RKO (cell line): ENCODE data around the gene C10orf90.

Experiments
- DNase-seq: peaks from one replicate; pipeline ENCODE4 v3.0.0-alpha.2; 2016; ENCODE audit warnings: low spot score

Gene C10orf90, protein sequence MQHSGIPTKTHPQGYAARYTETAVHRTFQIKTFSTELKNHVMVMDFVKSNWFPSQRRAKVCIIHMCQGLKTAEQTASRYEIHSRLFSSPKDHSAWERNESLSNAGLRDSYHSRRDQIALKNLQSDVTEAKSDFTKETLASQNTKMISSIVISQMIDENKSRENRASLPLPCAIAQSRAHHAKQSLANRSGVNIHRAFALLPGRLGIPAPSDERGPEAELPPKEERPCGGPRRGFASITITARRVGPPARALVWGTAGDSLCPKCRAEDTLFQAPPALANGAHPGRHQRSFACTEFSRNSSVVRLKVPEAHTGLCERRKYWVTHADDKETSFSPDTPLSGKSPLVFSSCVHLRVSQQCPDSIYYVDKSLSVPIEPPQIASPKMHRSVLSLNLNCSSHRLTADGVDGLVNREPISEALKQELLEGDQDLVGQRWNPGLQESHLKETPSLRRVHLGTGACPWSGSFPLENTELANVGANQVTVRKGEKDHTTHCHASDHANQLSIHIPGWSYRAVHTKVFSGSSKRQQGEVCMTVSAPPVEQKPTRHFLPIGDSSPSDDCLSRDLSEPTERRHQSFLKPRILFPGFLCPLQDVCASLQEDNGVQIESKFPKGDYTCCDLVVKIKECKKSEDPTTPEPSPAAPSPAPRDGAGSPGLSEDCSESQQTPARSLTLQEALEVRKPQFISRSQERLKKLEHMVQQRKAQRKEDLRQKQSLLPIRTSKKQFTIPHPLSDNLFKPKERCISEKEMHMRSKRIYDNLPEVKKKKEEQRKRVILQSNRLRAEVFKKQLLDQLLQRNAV

DNA sequence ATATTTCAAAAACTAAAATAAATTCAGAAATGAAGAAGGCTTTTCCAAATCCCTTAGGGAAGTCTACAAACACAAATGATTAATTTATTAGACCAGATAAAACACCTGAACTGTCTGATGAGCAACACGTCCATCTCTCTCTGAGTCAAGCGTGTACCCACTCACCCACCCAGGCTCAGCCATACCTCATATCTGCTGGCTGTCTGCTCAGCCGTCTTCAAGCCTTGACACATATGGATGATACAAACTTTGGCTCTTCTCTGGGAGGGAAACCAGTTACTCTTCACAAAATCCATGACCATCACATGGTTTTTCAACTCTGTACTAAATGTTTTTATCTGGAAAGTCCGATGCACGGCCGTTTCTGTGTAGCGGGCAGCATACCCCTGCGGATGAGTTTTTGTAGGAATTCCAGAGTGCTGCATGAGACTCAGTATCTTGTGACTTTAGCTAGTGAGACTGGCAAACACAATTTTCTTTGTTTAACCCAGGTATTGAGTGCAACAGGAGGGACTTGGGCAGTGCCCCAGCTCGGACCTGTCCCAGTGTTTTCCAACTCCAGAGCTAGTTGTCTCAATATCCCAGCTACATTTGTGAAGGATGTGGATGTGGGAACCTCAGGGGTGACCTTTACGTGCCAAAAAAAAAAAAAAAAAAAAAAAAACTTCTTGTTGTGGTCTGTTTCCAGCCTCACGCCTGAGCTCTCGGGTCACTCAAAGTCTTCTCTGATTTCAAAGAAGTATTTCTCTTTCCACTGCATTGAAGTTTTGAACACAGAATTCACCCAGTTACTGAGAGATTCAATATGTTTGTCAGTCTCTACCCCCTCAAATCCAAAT lies at the start of gene C10orf90:
C10orf90 (minus strand) TSS at position 638 of the 839 bp plus-strand sequence; CDS start at position 425, 213 bp downstream.
- no peak for DNase-seq

DNA sequence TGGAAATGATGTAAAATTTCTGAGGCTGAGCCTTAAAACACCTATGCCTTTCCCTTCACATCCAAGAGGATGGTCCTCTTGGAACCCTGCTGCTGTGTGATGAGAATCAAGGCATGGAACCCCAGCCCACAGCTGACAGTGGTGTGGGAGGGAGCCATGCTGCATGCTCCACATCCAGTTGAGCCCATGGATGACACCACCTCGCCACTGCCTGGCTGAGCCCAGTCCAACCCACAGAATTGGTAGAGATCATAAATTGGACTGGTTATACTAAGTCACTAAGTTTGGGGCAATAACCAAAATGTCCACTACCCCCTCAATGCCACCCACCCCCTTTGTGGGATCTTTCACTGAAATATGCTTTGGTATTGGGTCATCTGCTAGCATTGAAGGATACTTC lies 45.9 kb upstream of the C10orf90 start:
- no peak for DNase-seq

DNA sequence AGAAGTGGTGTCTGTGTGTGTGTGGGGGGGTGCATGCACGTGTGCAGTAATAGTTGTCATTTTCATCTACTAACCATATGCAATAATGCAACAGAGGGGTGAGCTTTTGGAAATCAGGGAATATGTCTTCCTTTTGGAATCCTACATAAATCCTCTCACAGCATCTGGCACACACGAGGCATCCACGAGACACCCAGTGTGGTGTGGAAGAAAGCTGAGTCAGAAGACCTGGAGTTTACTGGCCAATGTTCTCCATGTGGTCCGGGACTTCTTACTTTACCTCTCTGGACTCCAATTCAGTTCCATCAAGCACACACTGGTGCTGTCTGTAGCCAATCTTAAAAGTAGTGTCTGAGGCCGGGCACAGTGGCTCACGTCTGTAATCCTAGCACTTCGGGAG lies 43.1 kb upstream of the C10orf90 start:
- no peak for DNase-seq

DNA sequence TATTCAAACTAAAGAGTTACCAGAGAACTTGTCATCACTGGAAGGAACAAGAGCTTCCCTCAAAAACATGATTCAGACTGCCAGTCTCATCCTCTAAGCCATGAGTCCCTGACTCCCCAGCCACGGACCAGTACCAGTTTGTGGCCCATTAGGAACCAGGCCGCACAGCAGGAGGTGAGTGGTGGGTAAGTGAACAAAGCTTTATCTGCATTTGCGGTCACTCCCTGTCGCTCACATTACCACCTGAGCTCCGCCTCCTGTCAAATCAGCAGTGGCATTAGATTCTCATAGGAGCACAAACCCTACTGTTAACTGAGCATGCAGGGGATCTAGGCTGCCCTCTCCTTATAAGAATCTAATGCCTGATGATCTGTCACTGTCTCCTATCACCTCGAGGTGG lies 42.2 kb upstream of the C10orf90 start:
- no peak for DNase-seq

DNA sequence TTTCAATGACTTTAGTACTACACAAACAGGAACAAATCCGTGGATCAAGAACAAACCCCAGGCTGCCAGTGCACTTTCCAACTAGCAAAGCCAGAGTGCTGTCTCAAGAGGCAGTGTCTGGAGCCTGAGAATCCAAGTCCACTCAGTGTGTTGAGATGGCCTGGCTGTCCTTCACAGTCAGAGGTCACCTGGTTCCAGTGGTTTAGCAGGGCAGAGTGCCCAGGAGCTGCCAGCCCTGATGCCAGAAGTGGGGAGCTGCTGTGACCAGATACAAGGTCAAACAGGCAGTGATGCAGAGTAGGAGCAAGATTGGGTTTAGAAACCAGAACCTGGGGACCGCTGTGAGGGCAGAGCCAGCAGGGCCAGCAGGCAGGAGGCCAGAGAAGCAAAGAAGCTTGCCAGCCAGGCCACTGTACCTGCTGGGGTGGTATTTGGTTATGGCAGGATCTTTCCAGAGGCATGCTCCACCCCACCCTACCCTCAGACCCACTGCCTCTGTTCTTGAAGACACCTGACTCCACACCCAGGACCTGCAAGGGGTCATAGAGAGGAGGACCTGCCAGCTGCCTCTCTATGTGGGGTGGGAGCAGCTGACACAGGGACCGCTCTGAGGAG lies 35.6 kb upstream of the C10orf90 start:
- DNase-seq = no peak

DNA sequence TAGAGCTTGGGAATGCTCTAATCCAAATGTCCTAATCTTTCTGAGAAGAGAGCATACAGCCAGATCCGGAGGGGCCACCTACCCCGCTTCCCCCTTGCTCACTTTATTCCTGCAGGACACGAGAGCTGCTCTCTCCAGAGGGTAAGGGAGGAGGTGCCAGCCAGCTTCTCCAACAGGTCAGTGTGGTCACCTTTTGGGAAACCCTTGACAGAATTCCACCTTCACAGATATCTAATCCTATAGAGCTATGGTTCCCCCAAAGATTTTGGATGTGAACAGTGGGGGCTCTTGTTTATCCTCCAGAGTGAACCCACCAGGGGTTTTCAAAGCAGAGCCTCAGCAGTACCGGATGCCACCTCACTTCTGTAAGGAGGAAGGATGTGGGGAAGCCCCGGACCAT lies 34.6 kb upstream of the C10orf90 start:
- DNase-seq = no peak

DNA sequence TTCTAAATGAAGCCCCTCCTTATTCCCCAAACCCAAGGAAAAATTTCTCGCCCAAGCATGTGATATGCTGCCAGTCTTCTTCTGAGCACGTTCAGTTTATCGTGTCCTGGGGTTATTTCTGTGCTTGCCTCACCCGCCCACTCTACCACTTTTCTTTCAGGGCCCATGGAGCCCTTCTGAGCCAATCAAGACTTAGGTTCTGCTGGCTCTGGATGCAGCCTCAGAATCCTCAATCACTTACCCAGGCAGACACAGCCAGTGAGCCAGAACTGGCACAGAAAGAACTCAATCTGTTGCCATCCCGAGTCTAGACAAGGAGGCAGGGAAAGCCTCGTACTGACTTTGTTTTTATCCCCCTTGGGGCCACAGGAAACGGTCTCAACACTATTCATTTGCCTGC lies 34.2 kb upstream of the C10orf90 start:
- no peak for DNase-seq

DNA sequence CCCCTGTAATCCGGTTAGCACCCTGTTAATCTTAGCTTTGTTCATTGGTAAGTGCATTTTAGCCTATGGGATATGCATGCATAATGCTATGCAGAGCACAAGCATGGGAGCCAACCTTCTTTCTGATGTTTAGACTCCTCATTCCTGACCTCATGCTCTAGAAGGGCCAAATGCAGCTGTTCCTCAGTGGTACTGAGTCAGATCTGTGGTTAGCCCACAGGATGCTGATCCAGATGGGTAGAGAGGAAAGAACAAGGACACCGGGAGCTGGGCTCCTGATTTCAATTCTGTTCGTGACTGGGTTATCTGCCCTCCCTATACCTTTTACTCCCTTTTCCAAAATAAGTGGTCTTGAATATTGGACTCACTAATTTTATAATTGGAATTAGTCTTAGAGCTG lies 31.7 kb upstream of the C10orf90 start:
- no peak for DNase-seq

DNA sequence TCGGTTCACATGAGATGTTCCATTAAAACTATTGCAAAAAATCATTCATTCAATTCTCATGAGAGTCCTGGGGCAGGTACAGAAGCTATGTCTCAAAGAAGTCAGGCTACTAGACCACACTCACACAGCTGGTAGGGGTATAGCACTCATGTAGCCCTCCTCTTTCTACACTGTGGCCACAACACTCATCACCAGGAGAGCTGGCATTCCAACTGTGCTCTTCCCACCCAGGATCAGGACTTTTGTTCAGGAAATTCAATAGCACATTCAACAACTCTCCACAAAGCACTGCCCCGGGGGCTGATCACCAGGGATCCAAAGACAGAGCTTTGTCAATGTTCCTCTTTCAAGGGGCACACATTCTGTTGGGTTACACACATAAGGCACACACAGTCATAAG lies 31.0 kb upstream of the C10orf90 start:
- DNase-seq = no peak

DNA sequence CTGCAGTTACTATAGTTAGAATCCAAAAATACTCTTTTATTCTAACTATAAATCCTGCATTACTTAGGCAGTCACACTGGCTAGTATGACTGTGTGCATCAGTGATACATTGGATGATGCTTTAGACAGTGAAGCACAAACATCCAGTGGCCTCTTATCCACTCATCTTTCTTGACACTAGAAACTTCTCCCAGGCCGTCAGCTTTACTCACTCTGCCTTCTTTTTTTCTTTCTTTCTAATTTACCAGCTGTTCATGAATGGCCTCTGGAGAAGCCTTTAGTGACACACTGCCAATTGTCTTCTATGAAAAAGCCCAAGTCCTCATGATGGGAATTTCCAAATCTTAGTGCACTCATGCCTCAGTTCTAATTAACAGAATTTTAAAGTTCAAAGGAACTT lies 26.2 kb upstream of the C10orf90 start:
- DNase-seq = no peak

DNA sequence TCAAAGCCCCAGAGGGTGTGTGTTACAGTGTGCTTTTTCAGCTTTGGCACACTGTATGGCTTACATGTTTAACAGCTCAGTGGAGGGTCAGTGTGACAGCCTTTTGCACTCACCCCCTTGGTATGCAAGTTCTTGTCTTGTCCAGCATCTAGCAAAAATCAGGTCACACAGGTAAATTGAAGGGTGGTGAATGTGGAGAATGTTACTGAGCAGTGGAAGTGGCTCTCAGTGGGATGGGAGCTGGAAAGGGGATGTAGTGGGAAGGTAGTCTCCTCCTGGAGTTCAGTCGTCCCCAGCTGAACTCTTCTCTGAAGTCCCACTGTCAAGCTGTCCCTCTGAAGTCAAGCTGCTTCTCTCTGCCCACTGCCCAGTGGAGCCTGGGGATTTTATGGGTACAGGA lies 21.0 kb upstream of the C10orf90 start:
- DNase-seq = no peak

DNA sequence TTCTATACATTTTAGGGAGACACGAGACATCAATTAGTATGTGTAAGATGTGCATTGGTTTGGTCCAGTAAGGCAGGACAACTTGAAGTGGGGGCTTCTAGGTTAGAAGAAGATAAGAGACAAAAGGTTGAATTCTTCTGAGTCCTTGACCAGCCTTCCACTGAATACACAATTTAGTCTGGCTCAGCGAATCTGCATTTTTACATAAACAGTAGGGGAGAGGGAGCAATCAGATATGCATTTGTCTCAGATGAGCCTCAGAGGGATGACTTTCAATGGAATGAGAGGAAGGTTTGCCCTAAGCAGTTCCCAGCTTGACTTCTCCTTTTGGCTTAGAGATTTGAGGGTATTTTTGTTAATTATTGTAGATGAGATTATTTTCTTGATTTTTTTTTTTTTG lies 20.0 kb upstream of the C10orf90 start:
- DNase-seq = no peak

DNA sequence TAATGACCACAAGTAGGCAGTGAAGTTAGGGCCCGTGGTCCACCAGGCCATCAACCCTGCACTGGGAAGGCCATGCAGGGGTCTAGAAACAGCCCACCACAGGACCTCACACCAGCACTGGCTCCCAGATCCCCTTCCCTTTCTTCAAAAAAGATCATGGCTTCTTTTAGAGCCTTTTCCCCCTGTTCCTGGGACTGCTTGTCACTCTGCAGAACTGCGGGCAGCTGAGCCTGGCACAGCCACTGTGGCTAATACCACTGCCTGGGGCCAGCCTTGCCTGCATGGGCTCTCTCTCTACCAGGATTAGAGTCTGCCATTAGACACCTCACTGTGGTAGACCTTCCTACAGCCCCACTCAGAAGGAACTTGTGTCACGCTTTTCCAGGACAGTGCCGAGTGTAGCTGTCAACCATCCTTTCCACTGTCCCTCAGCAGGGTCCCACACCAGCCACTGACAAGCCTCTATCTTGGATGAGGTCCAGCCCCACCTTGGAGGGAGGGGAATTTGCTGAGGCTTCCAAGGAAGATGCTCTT lies 19.0 kb upstream of the C10orf90 start:
- DNase-seq = no peak

DNA sequence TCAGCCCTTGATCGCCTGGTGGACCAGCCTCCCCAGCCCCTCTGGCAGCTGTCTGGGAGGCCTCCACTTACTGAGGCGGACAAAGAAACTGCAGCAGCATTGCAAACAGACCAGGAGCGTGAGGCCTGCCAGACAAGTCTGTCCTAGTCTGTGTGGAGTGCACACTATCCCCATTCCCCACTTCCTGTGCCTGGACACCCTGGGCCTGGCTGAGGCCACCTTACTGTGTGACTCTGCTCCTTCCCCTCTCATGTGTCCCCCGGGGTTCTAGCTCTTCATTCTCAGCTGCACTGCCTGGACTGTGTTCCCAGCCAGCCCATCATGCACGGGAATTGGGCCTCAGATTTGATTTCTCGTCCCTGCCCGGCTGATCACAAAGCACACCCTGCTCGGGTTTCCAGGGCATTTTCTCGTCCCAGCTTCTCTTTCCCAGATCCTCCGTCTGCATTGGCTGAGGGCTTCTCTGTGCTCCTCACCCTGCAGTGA lies 16.7 kb upstream of the C10orf90 start:
- no peak for DNase-seq

DNA sequence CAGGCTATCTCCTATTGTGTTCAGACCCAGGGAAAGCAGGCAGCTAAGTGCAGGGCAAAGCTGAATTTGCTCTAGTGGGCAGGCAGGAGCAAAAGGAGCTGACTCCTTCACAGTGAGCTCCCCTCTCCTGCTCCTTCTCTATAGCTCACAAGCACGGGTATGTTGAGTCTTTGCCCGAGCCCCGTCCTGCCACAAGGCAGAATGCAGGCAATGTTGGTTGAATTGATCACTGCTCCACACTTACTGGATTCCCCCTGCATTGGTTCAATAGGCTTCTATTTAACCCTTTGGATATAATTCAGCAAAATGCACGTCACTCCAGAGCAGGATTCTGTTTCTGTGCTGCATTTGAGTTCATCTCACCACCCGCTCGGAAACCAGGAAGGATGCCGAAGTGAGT lies 16.2 kb upstream of the C10orf90 start:
- no peak for DNase-seq

DNA sequence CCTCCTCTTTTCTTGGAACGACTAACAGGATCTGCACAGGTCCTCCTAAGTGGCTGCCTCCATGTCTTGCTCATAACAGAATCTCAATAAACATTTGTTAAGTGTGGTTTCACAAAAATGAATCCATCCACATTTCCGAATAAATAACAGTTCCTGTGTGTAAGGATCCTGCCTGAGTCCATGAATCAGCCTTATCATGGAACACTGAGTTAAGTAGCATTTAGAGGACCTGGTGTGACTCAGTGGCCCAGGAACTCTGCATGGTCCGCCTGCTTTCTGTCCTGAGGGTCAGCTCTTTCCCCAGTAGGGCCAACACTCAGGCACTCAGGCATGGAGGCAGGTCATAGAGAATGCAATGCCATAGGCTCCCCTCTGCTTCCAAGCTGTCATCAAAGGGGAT lies 15.8 kb upstream of the C10orf90 start:
- no peak for DNase-seq

DNA sequence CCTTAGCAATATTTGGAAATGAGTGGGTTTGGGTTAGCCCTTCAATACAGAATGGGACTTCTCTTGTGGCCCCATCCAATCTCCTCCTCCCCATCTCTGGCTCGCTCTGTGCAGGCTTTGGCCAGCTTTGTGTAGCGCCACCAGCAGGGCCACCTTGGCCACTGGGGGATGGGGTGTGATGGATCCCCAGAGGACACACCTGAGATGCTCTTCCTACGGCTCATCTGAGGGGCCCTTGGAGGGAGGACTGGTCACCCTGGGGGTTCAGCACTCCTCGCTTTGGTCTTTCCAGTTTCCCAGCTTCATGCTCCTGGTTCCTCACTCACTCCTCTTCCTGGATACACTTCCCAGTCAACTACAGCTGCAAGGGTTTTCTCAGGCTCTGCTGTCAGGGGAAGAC lies 15.3 kb upstream of the C10orf90 start:
- no peak for DNase-seq

DNA sequence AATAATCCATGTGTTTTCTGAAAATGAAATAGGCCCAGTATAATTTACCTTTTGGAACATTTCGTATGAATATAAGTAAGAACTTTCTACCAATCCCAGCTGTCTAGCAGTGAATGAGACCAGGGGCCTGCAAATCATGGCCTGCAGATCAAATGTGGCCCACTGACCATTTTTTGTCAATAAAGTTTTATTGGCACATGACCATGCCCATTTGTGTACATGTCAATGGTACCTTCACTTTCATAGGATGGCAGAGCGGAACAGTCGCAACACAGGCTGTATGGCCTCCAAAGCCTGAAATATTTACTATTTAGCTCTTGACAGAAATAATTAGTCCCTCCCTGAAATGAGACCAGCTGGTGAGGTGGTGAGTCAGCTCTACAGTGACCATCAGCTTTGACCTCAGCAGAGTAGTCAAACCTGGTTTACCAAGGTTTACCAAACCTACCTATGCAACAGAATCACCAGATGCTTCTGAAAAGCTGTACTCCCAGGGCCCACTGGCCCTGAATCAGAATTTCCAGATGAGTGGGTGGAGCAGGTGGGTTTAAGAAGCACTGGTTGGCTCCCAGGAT lies 13.8 kb upstream of the C10orf90 start:
- no peak for DNase-seq

DNA sequence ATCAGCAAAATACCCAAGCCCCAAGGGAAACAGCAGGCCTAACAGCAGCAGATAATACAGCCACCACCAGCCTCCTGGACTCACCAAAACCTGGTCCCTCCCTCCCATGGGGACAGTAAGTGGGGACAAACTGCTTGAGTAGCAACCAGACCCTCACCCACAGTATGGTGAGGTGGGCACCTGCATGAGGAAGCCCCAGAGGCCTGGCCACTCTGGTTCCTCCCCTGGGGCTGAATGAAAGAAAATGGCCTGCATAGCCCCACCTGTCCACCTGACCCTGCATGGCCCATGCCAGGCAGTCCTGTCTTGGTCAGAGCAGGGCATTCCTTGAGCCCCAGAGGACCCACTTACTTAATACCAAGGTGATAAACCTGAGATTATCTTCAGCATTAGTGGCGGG lies 13.0 kb upstream of the C10orf90 start:
- DNase-seq = no peak

DNA sequence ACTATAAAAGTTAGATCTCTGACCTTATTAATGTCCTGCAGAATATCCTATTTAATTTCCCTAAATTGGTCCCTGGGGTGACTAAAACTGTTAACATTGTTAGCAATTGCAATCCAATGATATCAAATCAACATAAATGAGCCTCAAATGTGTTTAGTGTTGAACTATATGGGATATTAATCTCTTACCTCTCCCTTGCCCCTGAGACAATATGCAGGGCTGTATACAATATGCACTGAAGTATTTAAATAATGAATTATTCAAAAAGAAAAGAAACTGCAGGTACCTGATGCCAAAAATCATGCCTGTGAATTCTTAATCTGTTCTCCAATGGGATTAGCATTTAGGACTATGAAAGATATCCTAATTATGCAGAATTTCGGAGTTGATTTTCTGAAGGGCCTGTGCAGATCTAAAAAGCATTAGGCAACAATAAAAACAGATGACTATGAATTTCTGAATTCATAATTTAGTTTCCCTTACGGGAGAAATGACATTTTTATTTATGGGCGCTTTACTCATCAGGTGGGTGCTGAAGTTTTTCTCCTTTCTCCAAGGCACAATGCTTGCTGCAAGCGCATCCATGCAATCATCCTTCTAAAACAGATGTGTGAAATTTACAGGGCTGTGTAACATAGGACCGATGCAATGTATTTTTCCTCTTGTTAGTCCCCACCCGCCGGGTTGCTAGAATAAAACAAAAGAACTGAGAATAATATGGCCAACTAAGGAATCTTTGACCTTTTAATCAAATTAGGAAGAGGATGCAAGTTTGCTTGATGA lies 5.4 kb upstream of the C10orf90 start:
- no peak for DNase-seq
